NOMO-1 treated with dmso at 0.1 percent for 144 hours (cell line): ENCODE results near the gene ST3GAL5.
A peak's percentile ranks its signal among the peaks of the same experiment; 100 is the strongest.

Source experiments
- DNase-seq: peaks from one replicate; lab custom pipeline; 2025; ENCODE audit not compliant: unreplicated experiment; lab: John Stamatoyannopoulos, UW

ST3GAL5 gene

DNA sequence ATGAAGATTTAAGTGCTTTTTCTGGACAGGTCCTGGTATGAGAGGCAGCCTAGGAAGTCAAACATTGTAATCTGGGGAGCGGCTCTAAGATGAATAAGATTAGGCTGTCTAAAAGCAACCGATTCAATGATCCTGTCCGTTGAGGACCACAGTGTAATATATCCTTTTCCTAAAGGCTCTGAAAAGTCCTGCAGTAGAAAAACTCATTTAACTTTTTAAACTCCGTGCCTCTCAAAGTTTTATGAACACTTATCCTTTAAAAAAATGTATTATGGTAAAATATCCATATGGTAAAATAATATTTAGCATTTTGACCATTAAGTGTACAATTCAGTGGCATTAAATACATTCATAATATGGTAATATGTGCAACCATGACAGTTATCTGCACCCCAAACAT is 95.2 kb downstream of the ST3GAL5 start:
- no peak for DNase-seq

DNA sequence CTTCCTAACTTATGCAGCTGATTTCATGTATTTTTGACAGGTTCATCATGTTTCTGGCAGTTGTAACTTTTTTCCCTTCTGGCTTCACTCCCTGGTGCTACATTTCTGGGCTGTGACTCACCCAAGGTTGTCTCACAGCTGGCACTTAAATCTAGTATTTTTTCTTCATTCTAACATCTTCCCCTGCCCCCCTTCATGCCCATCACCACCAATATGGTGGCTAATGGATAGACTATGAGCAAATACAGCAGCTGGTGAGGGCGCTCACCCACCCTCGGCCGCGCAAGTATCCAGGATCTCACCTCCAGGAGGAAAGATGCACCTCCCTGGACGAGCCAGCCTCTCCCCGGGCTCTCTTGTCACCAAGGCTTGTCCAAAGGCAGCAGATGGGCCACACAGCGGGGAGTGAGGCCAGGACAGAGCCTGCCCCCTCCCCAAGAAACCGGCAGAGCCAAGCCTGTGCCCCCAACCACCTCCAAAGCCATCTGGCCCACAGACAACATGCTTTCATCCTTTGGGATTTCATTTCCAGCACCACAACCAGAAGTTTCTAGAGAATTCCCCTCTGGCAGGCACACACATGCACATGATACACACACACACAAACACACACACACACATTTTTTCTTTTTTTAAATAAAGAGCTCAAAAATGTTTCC is 95.9 kb downstream of the ST3GAL5 start:
- no peak for DNase-seq

DNA sequence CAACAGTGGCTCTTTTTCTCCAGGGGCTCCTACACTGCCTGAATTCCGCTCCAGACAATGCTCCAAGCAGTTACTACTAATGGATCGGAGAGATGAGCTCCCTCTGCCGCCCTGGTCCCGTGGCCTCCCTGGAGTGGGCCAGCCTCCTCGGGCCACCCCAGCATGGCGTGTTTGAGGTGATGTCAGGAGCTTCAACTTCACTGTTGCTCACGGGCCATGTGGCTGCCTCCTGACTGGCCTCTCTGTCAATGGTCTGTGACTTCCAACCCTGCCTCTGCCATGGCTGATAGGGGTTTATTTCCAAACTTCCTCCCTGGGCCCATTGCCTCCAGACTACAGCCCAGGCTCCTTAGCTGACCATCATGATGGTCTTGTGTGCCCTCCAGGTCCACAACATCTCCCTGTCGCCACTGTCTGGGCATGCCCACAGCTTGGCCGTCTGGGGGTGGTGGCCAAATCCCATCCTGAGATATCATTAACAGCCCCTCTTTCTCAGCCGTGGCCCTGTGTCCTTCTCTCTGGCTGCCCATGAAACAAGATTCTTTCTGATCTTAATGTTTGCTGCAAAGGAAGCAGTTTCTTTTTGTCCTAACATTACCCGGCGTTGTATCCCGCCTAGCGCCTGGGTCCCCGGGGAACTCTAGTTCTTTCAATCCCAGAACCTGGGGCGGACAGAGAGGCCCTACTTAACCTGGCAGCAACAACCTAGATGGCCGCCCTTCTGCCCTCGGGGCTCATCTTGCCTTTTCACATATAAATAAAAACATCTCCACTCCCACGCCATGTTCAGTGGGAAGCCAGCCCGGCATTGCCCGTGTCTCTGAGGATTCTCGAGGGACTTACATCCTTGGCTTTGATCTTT is 96.9 kb downstream of the ST3GAL5 start:
- no peak for DNase-seq

DNA sequence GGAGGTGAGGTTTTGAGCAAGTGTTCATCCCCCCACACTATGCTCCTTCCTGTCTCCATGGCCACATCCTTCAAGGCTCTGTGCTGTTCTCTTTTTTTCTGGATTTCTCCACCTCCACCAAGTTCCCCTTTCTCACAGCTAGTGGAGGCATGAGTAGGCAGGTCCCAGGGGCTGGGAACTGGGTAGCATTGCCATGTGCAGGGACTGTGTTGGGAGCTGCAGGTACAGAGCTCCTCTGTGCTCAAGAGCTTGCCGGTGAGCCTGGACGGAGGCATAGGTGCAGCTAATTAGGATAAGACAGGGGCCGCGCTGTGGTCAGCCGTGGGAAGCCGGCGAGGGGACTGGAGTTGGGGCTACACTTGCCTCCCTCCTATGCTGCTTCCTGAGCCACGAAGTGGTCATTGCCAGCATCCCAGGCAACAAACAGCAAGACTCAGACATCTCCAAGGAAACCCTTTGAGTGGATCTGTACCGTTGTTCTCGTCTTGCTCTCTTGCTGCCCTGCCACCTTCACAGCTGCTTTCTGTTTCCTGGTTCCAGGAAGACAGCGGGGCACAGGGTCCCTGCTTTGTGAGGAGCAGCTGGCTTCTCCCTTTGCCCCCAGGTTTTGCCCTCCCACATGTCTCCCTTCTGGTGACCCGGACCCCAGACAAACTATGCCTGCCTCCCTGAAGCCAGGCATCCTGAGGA is 98.1 kb downstream of the ST3GAL5 start:
- DNase-seq, result peak; percentile 50

DNA sequence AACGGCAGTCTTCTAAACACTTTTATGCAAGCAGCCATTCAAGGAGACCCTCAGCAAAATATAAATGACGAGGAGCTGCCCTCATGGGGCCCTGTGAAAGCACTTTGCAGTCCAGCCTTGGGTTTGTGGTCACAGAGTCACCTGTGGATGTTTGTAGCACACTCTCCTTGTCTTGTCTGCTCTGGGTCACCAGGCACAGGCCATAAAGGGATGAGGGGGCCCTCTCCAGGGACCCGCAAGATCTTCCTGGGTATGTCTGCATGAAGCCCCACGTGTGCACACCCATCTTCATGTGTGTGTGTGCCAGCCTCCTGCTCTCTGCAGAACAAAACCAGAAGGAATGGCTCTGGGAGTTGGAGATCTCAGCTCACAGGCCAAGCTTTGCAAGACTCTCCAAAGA is 98.8 kb downstream of the ST3GAL5 start:
- no peak for DNase-seq

DNA sequence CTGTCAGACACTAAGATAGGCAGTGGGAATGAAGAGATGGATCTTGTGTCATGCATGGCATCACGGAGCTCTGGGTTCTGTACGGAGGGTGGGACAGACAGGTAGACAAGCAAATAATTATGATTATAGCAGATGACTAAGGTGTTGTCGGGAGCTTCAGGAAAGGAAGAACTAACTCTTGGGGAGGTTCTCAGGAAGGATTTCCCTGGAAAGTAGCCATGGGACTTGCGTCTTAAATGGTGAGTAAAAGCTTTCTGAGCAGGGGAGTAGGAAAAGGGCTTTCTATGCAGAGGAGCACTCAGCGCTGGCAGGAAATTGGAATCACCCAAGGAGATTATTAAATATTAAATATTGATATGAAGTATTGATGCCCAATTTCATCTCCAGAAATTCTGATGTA is 99.5 kb downstream of the ST3GAL5 start:
- no peak for DNase-seq

DNA sequence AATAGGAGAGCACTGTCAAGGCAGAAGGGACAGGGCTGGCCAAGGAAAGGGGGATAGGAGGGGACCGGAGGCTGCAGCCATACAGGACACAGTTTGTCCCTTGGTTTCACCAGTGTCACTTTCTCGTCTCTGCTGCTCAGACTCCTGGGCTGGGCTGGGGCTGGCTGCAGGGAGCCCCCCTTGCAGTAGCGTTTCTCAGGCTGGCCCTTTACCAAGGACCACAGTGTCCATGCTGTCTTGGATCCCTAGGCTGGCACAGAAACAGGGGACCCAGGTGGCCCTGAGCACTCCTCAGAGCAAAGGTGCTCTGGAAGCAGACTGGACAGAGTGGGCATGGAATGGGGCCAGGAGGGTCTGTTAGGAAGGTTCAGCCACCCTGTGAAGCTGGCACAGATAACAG is 100.2 kb downstream of the ST3GAL5 start:
- no peak for DNase-seq

DNA sequence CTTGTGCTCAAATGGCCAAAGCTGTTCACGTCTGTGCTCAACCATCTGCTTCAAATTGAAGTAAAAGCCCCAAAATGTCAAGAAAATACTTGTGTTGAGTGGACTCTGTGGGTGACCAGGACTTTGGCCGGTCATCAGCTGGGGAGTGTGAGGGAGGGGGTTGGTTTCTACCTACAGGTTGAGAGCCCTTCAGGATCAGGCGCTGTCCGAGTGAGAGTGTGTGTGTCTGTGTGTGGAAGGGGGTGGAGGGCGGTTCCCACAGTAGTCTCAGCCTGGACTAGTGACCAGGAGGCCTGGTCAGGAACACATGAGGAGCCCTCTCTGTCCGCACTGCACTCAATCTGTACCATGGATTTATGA is 100.8 kb downstream of the ST3GAL5 start:
- DNase-seq, result no peak

DNA sequence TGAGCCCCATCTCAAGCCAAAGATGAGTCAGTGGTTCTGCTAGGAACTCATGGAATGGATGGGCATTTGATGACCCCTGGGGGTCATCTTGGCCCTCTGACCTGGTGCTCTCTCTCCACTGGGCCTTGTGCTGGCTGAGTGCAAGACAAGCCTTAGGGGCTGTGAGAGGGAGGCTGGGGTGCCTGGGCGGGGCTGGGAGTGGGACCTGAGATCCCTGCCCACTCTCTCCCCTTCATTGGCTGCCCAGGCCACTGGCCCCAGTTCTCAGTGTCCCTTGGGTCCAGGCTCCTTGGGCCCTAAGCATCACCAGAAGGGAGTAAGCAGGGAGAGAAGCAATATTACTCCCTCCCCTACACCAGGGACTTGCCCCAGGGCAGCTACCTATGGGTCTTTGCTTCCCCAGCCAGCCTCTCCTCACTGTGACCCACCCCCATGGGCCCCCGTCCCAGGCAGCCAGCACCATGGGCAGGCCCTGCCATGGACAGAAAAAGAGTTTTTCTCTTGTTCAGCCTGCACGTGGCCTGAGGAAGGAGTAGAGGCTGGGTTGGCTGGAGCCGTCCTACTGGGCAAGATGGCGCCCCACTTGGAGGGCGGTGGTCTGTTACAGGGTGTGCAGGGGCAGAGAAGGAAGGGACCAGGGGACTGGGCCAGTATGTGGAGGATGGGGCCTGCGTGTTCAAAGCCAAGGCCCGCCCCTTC is 101.4 kb downstream of the ST3GAL5 start:
- DNase-seq, result no peak
